K562 (cell line): ENCODE data around the gene OTOL1. TPM values are rescaled to one million over a fixed set of nuclear protein-coding genes. Genes with fewer than 3 reads are reported as not detected.

Experiments
- ATAC-seq: fragments of 200-7000 bp; cut with Tn5 transposase; 3 replicates; pipeline ENCODE4 v1.9.1; 2020; ENCODE audit warnings: moderate library complexity
- BruUV-seq: library from RNA; stranded (reverse); fragments of 400-500 nt; replicated peaks from 2 replicates; lab custom pipeline; 2021; lab: Mats Ljungman, UMichigan
- CTCF ChIA-PET: fragments of 300-600 bp; formaldehyde crosslinking; extraction: SDS; loops from one replicate; lab custom pipeline; 2021; ENCODE audit warnings: low intra/inter-chr PET ratio; lab: Yijun Ruan, JAX
- POLR2A ChIA-PET: fragments of 300-600, 350-650 bp; sonication (Branson Sonifier 250); formaldehyde crosslinking; extraction: SDS; loops from one replicate; lab custom pipeline; 2021; ENCODE audit warnings: antibody characterized with exemption, inconsistent platforms; lab: Yijun Ruan, JAX
- DNase-seq, 4 experiments: peaks; one replicate each; pipeline versions ENCODE4 v3.0.0 to v3.0.0-alpha.2; 2011 to 2018; ENCODE audit warnings: low spot score in 3 of 4, mixed read lengths in 3 of 4; ENCODE audit errors: extremely low read depth in 1 of 4
- FAIRE-seq: peaks from 2 replicates; lab custom pipeline; 2011; peaks lifted over from hg19 to GRCh38; lab: Jason Lieb, UNC
- H2AFZ ChIP-seq: 2 replicates; pipeline ENCODE4 v1.6.0; 2011; ENCODE audit warnings: low read depth, low read length, control low read depth, inconsistent platforms
- H3K27ac ChIP-seq: fragments of 200-600 bp; 3 replicates; pipeline ENCODE4 v1.8.0; 2011; ENCODE audit warnings: low read depth, mild to moderate bottlenecking, control low read depth, inconsistent platforms, low read length, moderate library complexity, mixed read lengths; ENCODE audit errors: extremely low read depth
- H3K27me3 ChIP-seq, 2 experiments: fragments of 300-600 bp in 1 of 2; 2 replicates in 1 of 2; 3 replicates in 1 of 2; pipeline versions ENCODE4 v1.6.0 to v1.8.0; 2011; ENCODE audit warnings: inconsistent platforms in 2 of 2, low read length in 2 of 2, mild to moderate bottlenecking in 1 of 2, mixed read lengths in 1 of 2, moderate library complexity in 1 of 2; ENCODE audit not compliant: control insufficient read depth in 2 of 2, insufficient read depth in 2 of 2
- H3K36me3 ChIP-seq: fragments of 300-600 bp; 3 replicates; pipeline ENCODE4 v1.8.0; 2011; ENCODE audit warnings: mild to moderate bottlenecking, low read length, inconsistent platforms; ENCODE audit not compliant: control insufficient read depth, insufficient read depth
- H3K4me1 ChIP-seq, 2 experiments: fragments of 200-600 bp in 1 of 2; replicated peaks in 1 of 2; 2 replicates in 1 of 2; 3 replicates in 1 of 2; pipeline versions ENCODE4 v1.5.1 to v1.8.0; 2011; ENCODE audit warnings: inconsistent platforms in 2 of 2, low read length in 2 of 2, mild to moderate bottlenecking in 1 of 2, mixed read lengths in 1 of 2, moderate library complexity in 1 of 2; ENCODE audit not compliant: control insufficient read depth in 2 of 2, insufficient read depth in 2 of 2
- H3K4me2 ChIP-seq: 2 replicates; pipeline ENCODE4 v1.6.1; 2011; ENCODE audit warnings: low read length, control low read depth, inconsistent platforms, mixed read lengths; ENCODE audit not compliant: insufficient read depth
- H3K4me3 ChIP-seq: fragments of 200-600 bp; sonication (generic), shearing (Covaris generic); 2 replicates; pipeline ENCODE4 v1.5.1; 2016; ENCODE audit warnings: control low read depth, inconsistent platforms
- H3K79me2 ChIP-seq: fragments of 200-600 bp; 3 replicates; pipeline ENCODE4 v1.8.0; 2011; ENCODE audit warnings: low read length, inconsistent platforms; ENCODE audit not compliant: control insufficient read depth, insufficient read depth
- H3K9ac ChIP-seq, 2 experiments: 2 replicates each; pipeline versions ENCODE4 v1.6.0 to v1.6.1; 2011; ENCODE audit warnings: low read depth in 2 of 2, low read length in 2 of 2, control low read depth in 1 of 2, inconsistent platforms in 1 of 2, mild to moderate bottlenecking in 1 of 2, mixed read lengths in 1 of 2; ENCODE audit not compliant: insufficient read depth in 1 of 2
- H3K9me1 ChIP-seq: one replicate; pipeline ENCODE4 v1.6.0; 2011; ENCODE audit warnings: inconsistent platforms, mild to moderate bottlenecking, low read length, moderate library complexity; ENCODE audit not compliant: control insufficient read depth, insufficient read depth
- H3K9me3 ChIP-seq: replicated peaks from 2 replicates; pipeline ENCODE4 v1.5.1; 2011; ENCODE audit warnings: low read depth, low read length, inconsistent platforms; ENCODE audit not compliant: control insufficient read depth, insufficient read depth
- H4K20me1 ChIP-seq: replicated peaks from 2 replicates; pipeline ENCODE4 v1.6.1; 2011; ENCODE audit warnings: low read length, inconsistent platforms, mixed read lengths; ENCODE audit not compliant: control insufficient read depth, insufficient read depth
- ARID3B ChIP-seq: fragments of 250-450 bp; sonication (Bioruptor Pico); IDR thresholded peaks from 2 replicates; pipeline ENCODE4 v1.4.0; 2020; ENCODE audit warnings: borderline replicate concordance
- ELF2 ChIP-seq: fragments of 250-450 bp; sonication (Bioruptor Pico); IDR thresholded peaks from 2 replicates; pipeline ENCODE4 v1.5.0; 2021; ENCODE audit warnings: mild to moderate bottlenecking
- GATAD2B ChIP-seq: fragments of 450-650 bp; IDR thresholded peaks from 2 replicates; pipeline ENCODE4 v1.6.1; 2017; ENCODE audit warnings: mild to moderate bottlenecking, borderline replicate concordance
- KDM4B ChIP-seq, 2 experiments: fragments of 450-650 bp in 1 of 2; sonication (generic) in 1 of 2; IDR thresholded peaks; 2 replicates each; pipeline ENCODE4 v1.6.1; 2016 to 2017; ENCODE audit warnings: borderline replicate concordance in 2 of 2, antibody characterized with exemption in 1 of 2, low read depth in 1 of 2, mild to moderate bottlenecking in 1 of 2
- KLF16 ChIP-seq: IDR thresholded peaks from 2 replicates; pipeline ENCODE4 v1.6.1; 2016; ENCODE audit warnings: antibody characterized with exemption
- POU5F1 ChIP-seq: fragments of 150-350 bp; IDR thresholded peaks from 2 replicates; pipeline ENCODE4 v1.6.1; 2014; ENCODE audit warnings: borderline replicate concordance, low read length, low read depth, mild to moderate bottlenecking; ENCODE audit not compliant: partially characterized antibody
- PTTG1 ChIP-seq: fragments of 450-650 bp; IDR thresholded peaks from 2 replicates; pipeline ENCODE4 v1.6.1; 2016; ENCODE audit warnings: low read depth, mild to moderate bottlenecking, missing genetic modification characterization, missing compliant biosample characterization
- SETDB1 ChIP-seq: IDR thresholded peaks from one replicate; pipeline ENCODE4 v1.6.1; 2012; ENCODE audit warnings: low read length, control low read depth, inconsistent platforms
- SIRT6 ChIP-seq: IDR thresholded peaks from one replicate; pipeline ENCODE4 v1.6.1; 2012; ENCODE audit warnings: low read depth, mild to moderate bottlenecking, control low read depth, inconsistent platforms, low read length, moderate library complexity
- SMARCE1 ChIP-seq: fragments of 450-650 bp; IDR thresholded peaks from 2 replicates; pipeline ENCODE4 v1.7.1; 2016; ENCODE audit warnings: mild to moderate bottlenecking
- TBP ChIP-seq: optimal IDR thresholded peaks from 2 replicates; pipeline ENCODE3; 2011; ENCODE audit warnings: low read depth, low read length, improper control_type of control experiment
- TRIM25 ChIP-seq: fragments of 450-650 bp; IDR thresholded peaks from 2 replicates; pipeline ENCODE4 v1.7.0; 2016; ENCODE audit warnings: borderline replicate concordance
- ZBED1 ChIP-seq: IDR thresholded peaks from 2 replicates; pipeline ENCODE4 v1.6.1; 2014
- ZFP91 ChIP-seq: sonication (generic); formaldehyde crosslinking; IDR thresholded peaks from 2 replicates; pipeline ENCODE4 v1.8.0; 2022; ENCODE audit warnings: mild to moderate bottlenecking, missing genetic modification reagents
- ZNF217 ChIP-seq: sonication (generic); formaldehyde crosslinking; IDR thresholded peaks from 2 replicates; pipeline ENCODE4 v1.8.0; 2022; ENCODE audit warnings: mild to moderate bottlenecking, missing genetic modification reagents
- ZNF707 ChIP-seq: fragments of 250-450 bp; sonication (Bioruptor Pico); conservative IDR thresholded peaks from 2 replicates; pipeline ENCODE4 v1.8.0; 2022; ENCODE audit warnings: inconsistent platforms, mild to moderate bottlenecking, moderate library complexity
- WGBS: fragments of 100-300 bp; shearing (Covaris generic); methylation state at CpG from one replicate; pipeline ENCODE4 v1.1.6; 2016; ENCODE audit warnings: low coverage, mixed read lengths; ENCODE audit not compliant: insufficient coverage; ENCODE audit errors: missing lambda C conversion rate; 5-methylcytosine and 5-hydroxymethylcytosine counted together
- in situ Hi-C: fragments of 300-500 bp; cut with MboI; formaldehyde crosslinking; loops from 4 replicates; pipeline ENCODE4 v1.15.0; 2018; ENCODE audit warnings: inconsistent platforms, mixed read lengths
- intact Hi-C: fragments of 100-400 bp; cut with micrococcal nuclease; formaldehyde crosslinking; loops from 2 replicates; pipeline ENCODE4 v1.14.2; 2022
- polyA plus RNA-seq, 8 experiments: library from polyadenylated mRNA; depleted of rRNA in 4 of 8; stranded (reverse) in 5 of 8; unstranded in 3 of 8; fragments of >200 nt; fragmentation: Nextera tagmentation in 2 of 8; fragmentation: Illumina TruSeq in 1 of 8; extraction: Ambion mirVana in 2 of 8; extraction: Trizol in 1 of 8; gene quantifications; 2 replicates each; pipeline versions ENCODE4 v1.2.1 to v1.2.3, GENCODE V29; 2011 to 2014; ENCODE audit warnings: inconsistent platforms in 1 of 8, missing spikeins in 1 of 8
- total RNA-seq, 7 experiments: library from RNA; depleted of rRNA in 6 of 7; stranded (reverse); fragments of >200 nt in 6 of 7; fragmentation: Illumina TruSeq in 2 of 7; extraction: Trizol in 2 of 7; gene quantifications; 2 replicates each; pipeline versions ENCODE4 v1.2.1 to v1.2.3, GENCODE V29; 2011 to 2021; ENCODE audit warnings: low replicate concordance in 1 of 7
- TF ChIP-seq, protein P1 (sequence below): fragments of 450-650 bp; IDR thresholded peaks from 2 replicates; pipeline ENCODE4 v1.6.1; 2016; ENCODE audit warnings: missing biosample characterization, missing genetic modification characterization

Gene OTOL1
- total and polyA plus RNA-seq, 9 of the 15 experiments (the other 6 are each of a cell fraction or from before 2014, with no cell fraction given), result not detected

DNA sequence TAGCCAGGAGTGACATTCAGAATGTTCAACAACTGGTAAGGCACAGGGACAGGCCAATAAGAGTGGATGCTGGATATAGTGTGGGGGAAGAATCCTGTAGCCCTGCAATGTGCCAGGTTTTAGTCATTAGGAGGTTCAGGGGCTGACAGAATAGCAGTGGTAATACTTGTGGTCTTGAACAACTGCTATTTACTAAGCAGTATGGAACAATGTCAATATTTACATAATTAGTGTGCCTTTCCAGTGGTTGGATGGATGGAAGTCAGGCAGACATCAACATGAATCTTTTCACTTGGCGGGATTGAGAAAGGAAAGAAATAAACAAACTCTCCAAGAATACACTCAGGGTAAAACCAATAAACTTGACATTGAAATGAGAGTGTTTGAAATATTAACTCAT is 55.1 kb downstream of the OTOL1 start:
- CTCF ChIA-PET, result no interaction called here
- in situ Hi-C loops, result no loop called here

More for the DNA sequence above, 55.1 kb downstream of the OTOL1 start:
- Histone ChIP-seq H3K9ac (no peak overlapping the region), H3K4me2 (no peak overlapping the region), H3K4me1 (no peaks in the 10 kb centered on the region), H3K27me3 (no peaks in the 10 kb centered on the region), H3K79me2 (no peaks in the 10 kb centered on the region), H3K9me1 (no peaks in the 10 kb centered on the region), H3K4me3 (no peak overlapping the region), H2AFZ (no peak overlapping the region), H3K36me3 (no peaks in the 10 kb centered on the region), H3K9me3 (no peaks in the 10 kb centered on the region), H3K27ac (no peak overlapping the region), H4K20me1 (no peaks in the 10 kb centered on the region)
- FAIRE-seq (no peak), ATAC-seq (no peak), DNase-seq (no peak)
- 0% methylated on average over 1 of the region's 1 CpG for WGBS
- intact Hi-C loops, result no loop called here
- POLR2A ChIA-PET, result no interaction called here
- TF ChIP-seq SIRT6, result no peak
- TF ChIP-seq, protein P1, sequence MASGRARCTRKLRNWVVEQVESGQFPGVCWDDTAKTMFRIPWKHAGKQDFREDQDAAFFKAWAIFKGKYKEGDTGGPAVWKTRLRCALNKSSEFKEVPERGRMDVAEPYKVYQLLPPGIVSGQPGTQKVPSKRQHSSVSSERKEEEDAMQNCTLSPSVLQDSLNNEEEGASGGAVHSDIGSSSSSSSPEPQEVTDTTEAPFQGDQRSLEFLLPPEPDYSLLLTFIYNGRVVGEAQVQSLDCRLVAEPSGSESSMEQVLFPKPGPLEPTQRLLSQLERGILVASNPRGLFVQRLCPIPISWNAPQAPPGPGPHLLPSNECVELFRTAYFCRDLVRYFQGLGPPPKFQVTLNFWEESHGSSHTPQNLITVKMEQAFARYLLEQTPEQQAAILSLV (tag), result no peak
- TF ChIP-seq ZBED1, result no peak
- TF ChIP-seq ZNF707 (CRISPR knock-in tag), result no peak
- TF ChIP-seq ARID3B (CRISPR knock-in tag), result no peak
- TF ChIP-seq KLF16, result no peak
- no peak for TF ChIP-seq POU5F1
- no peak for TF ChIP-seq SMARCE1
- no peak for TF ChIP-seq ZFP91
- TF ChIP-seq KDM4B (IDR thresholded peaks at IDR 0.05; ENCODE audit: borderline replicate concordance in 2 of 2, low read depth in 1 of 2), result no peak
- TF ChIP-seq ELF2 (CRISPR knock-in tag), result no peak
- no peak for TF ChIP-seq TRIM25
- no peak for TF ChIP-seq GATAD2B
- TF ChIP-seq PTTG1 (tag), result no peak
- no peak for TF ChIP-seq SETDB1
- TF ChIP-seq ZNF217, result no peak
- TF ChIP-seq TBP, result no peak
- BruUV-seq, result no TSS peak
